Measurements from ENCODE around the gene LTO1.

GRCh38 chr11:69691463-69691862, 16.3 kb upstream of the LTO1 start:
- no peak for TF ChIP-seq CTCF (IDR thresholded peaks at IDR 0.05; ENCODE audit: insufficient read depth, low read depth, low read length)
- no peak for TF ChIP-seq EZH2 (IDR thresholded peaks at IDR 0.05; ENCODE audit: insufficient read depth, low read length)
